IPS-11a (cell line): ENCODE results near the gene NCAPD2.

ENCODE experiments used
- H3K4me3 ChIP-seq: one replicate; pipeline ENCODE4 v1.5.1; 2013; ENCODE audit warnings: low read depth, low read length, control low read depth

The NCAPD2 gene

GRCh38 chr12:6569786-6570185 lies 75.9 kb downstream of the NCAPD2 start:
- no peak overlapping the region for H3K4me3 ChIP-seq

- H3K4me3 ChIP-seq = no peak overlapping the region
Measured at GRCh38 chr12:6570264-6570887, 76.5 kb downstream of the NCAPD2 start.

- H3K4me3 ChIP-seq = no peak overlapping the region
Measured at GRCh38 chr12:6573001-6573400, 79.1 kb downstream of the NCAPD2 start.

GRCh38 chr12:6574576-6575295 lies 80.8 kb downstream of the NCAPD2 start:
- H3K4me3 ChIP-seq = no peak overlapping the region

GRCh38 chr12:6575648-6576047 lies 81.7 kb downstream of the NCAPD2 start:
- H3K4me3 ChIP-seq = no peak overlapping the region
